Activated B cell treated with CpG ODN at 0.5 μM for 24 hours (primary cell): ENCODE results near the gene CNBD2. TPM values are rescaled to one million over a fixed set of nuclear protein-coding genes. Genes with fewer than 3 reads are reported as not detected.
A peak's percentile ranks its signal among the peaks of the same experiment; 100 is the strongest.
"Not testable (repeated sequence)": the region's sequence is repeated elsewhere in the genome, so short reads cannot be mapped to it uniquely, and the experiment has no call there.

Source experiments
- ATAC-seq: fragments of 200-7000 bp; cut with Tn5 transposase; one replicate; pipeline ENCODE4 v1.10.0; 2021; ENCODE audit warnings: low read depth, mild to moderate bottlenecking, moderate library complexity
- CTCF ChIA-PET: fragments of 350-600 bp; sonication (Branson Sonifier 250); formaldehyde crosslinking; loops from one replicate; lab custom pipeline; 2021; ENCODE audit warnings: antibody characterized with exemption; lab: Charles Lee
- POLR2A ChIA-PET: fragments of 350-600 bp; sonication (Branson Sonifier 250); formaldehyde crosslinking; loops from one replicate; lab custom pipeline; 2021; ENCODE audit warnings: antibody characterized with exemption; lab: Charles Lee
- DNase-seq: peaks from one replicate; pipeline ENCODE4 v3.0.0; 2022
- H3K27ac Mint-ChIP-seq: one replicate; pipeline ENCODE4 v1.8.0; 2020; ENCODE audit warnings: mixed read lengths
- H3K27me3 Mint-ChIP-seq: one replicate; pipeline ENCODE4 v1.8.0; 2021; ENCODE audit warnings: mixed read lengths
- H3K36me3 Mint-ChIP-seq: one replicate; pipeline ENCODE4 v1.8.0; 2021; ENCODE audit warnings: low read depth, mixed read lengths
- H3K4me1 Mint-ChIP-seq: one replicate; pipeline ENCODE4 v1.8.0; 2021; ENCODE audit warnings: mixed read lengths
- H3K4me3 Mint-ChIP-seq: one replicate; pipeline ENCODE4 v1.8.0; 2020; ENCODE audit warnings: mild to moderate bottlenecking, mixed read lengths
- H3K9me3 Mint-ChIP-seq: one replicate; pipeline ENCODE4 v1.8.0; 2020; ENCODE audit warnings: mixed read lengths
- CTCF ChIP-seq: fragments of 200-600 bp; IDR thresholded peaks from one replicate; pipeline ENCODE4 v1.8.0; 2022; ENCODE audit warnings: antibody characterized with exemption, mild to moderate bottlenecking
- intact Hi-C: fragments of 100-400 bp; cut with micrococcal nuclease; formaldehyde crosslinking; loops from one replicate; pipeline ENCODE4 v1.15.1; 2024
- total RNA-seq: library from RNA; stranded (reverse); gene quantifications from 2 replicates; pipeline ENCODE4 v1.2.3, GENCODE V29; 2022

Gene CNBD2
- total RNA-seq, 1 donor from 2014 or later = 5.6 TPM

- TF ChIP-seq CTCF = no peak
- POLR2A ChIA-PET = interaction anchor here (0.6 kb wide), 1 partner anchor 186 kb away, joined by 3 read pairs; no protein-coding TSS in a partner anchor
- Mint-ChIP-seq H3K27ac (no peak overlapping the region), H3K9me3 (no peaks in the 10 kb centered on the region), H3K36me3 (peaks cover 74% of the 10 kb centered on the region), H3K4me3 (no peak overlapping the region), H3K4me1 (no peaks in the 10 kb centered on the region), H3K27me3 (no peaks in the 10 kb centered on the region)
- CTCF ChIA-PET = no interaction called here
- intact Hi-C loops = no loop called here
- ATAC-seq (no peak), DNase-seq (no peak)
Observed at GRCh38 chr20:35941620-35942019, 26.8 kb upstream of the CNBD2 start.

- Mint-ChIP-seq H3K9me3 (no peaks in the 10 kb centered on the region), H3K36me3 (peaks cover 72% of the 10 kb centered on the region), H3K27me3 (no peaks in the 10 kb centered on the region), H3K4me3 (no peak overlapping the region), H3K4me1 (no peaks in the 10 kb centered on the region), H3K27ac (no peak overlapping the region)
- intact Hi-C loops = no loop called here
- POLR2A ChIA-PET = interaction anchor here (0.6 to 1.6 kb wide), 2 partner anchors 9 to 12 kb away, joined by 3 to 6 read pairs; partner anchors contain the start of gene SCAND1
- DNase-seq (no peak), ATAC-seq (no peak)
- TF ChIP-seq CTCF = no peak
- CTCF ChIA-PET = no interaction called here
Observed at GRCh38 chr20:35942243-35942642, 26.1 kb upstream of the CNBD2 start.

- H3K4me3 Mint-ChIP-seq = no peak overlapping the region
- H3K36me3 Mint-ChIP-seq = peaks cover 45% of the 10 kb centered on the region
- intact Hi-C loops = no loop called here
- no peak overlapping the region for H3K27ac Mint-ChIP-seq
- POLR2A ChIA-PET = no interaction called here
- H3K27me3 Mint-ChIP-seq = no peaks in the 10 kb centered on the region
- no peaks in the 10 kb centered on the region for H3K9me3 Mint-ChIP-seq
- DNase-seq (no peak), ATAC-seq (peak; percentile 49)
- CTCF ChIA-PET = interaction anchor here (0.9 kb wide), 1 partner anchor 191 kb away, joined by 3 read pairs; no protein-coding TSS in a partner anchor
- H3K4me1 Mint-ChIP-seq = peaks cover 5% of the 10 kb centered on the region
- TF ChIP-seq CTCF = no peak
Observed at GRCh38 chr20:35947489-35947888, 20.9 kb upstream of the CNBD2 start.

DNA sequence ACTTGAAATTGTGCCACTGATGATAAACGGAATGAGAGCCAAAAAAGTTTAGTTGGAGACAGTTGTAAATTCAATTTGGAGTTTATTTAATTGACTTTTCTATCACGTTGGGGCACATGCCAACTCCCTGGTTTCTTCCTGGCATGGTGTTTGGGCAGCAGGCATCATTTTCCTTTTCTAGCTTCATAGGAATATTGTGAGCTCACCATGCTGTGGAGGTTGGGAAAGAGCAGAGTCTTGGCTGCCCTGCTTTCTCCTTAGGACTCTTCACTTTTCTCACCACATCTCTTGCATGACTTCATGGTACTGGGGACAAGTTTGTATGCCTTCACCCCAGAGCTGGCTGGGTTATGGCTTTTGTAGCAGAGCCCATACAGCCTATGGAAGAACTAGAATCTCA, 20.5 kb upstream of the CNBD2 start:
- ChIA-PET CTCF (interaction anchor here (0.9 kb wide), 1 partner anchor 191 kb away, joined by 3 read pairs; no protein-coding TSS in a partner anchor), POLR2A (no interaction called here)
- Mint-ChIP-seq H3K4me3 (no peak overlapping the region), H3K4me1 (peaks cover 9% of the 10 kb centered on the region), H3K36me3 (peaks cover 44% of the 10 kb centered on the region), H3K27me3 (no peaks in the 10 kb centered on the region), H3K9me3 (no peaks in the 10 kb centered on the region), H3K27ac (no peak overlapping the region)
- no peak for DNase-seq
- no peak for TF ChIP-seq CTCF
- no peak for ATAC-seq
- intact Hi-C loops = no loop called here

DNA sequence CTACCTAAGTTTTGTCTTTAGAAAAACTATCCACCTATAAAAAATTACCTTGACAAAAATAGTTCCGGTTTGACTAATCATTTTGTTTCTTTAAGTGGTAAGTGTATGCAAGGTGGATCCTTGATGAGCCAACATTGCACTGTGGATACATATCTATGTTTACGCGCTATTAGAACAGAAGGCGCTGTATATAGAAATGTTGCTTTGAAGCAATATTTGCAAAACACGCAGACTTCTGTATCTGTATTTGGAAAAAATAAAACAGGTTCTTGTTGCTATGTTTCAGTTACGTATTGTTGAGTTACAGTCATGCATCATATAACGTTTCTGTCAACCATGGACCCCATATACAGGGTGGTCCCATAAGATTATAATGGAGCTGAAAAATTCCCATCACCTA, 18.3 kb upstream of the CNBD2 start:
- no peak overlapping the region for H3K4me3 Mint-ChIP-seq
- no peak for DNase-seq
- no peaks in the 10 kb centered on the region for H3K27me3 Mint-ChIP-seq
- TF ChIP-seq CTCF = no peak
- ChIA-PET CTCF (no interaction called here), POLR2A (no interaction called here)
- peaks cover 37% of the 10 kb centered on the region for H3K36me3 Mint-ChIP-seq
- intact Hi-C loops = loop anchor here (5.0 to 10.0 kb wide), 6 partner anchors 333 to 1125 kb away; partner anchors contain the start of genes ACSS2, GGT7, GSS and MYH7B
- peaks cover 18% of the 10 kb centered on the region for H3K4me1 Mint-ChIP-seq
- no peak overlapping the region for H3K27ac Mint-ChIP-seq
- H3K9me3 Mint-ChIP-seq = no peaks in the 10 kb centered on the region
- no peak for ATAC-seq

GRCh38 chr20:35952080-35952479, 16.3 kb upstream of the CNBD2 start:
- H3K27me3 Mint-ChIP-seq, ATAC-seq, DNase-seq, H3K9me3 Mint-ChIP-seq, CTCF ChIA-PET: not testable (repeated sequence)
- intact Hi-C loops = loop anchor here (5.0 to 10.0 kb wide), 6 partner anchors 335 to 1127 kb away; partner anchors contain the start of genes ACSS2, GGT7, GSS and MYH7B
- H3K4me1 Mint-ChIP-seq = peaks cover 22% of the 10 kb centered on the region
- POLR2A ChIA-PET = interaction anchor here (0.6 to 4.0 kb wide), 4 partner anchors 10 to 288 kb away, joined by 3 to 104 read pairs (median 16); partner anchors contain the start of genes CPNE1, RBM12 and RBM39
- H3K4me3 Mint-ChIP-seq = peak overlapping the region; percentile 19
- H3K27ac Mint-ChIP-seq = peak overlapping the region; percentile 100
- peaks cover 30% of the 10 kb centered on the region for H3K36me3 Mint-ChIP-seq
